Smooth muscle cell (in vitro differentiated cells): Measurements from ENCODE around the gene HIF1AN. TPM values are rescaled to one million over a fixed set of nuclear protein-coding genes. Genes with fewer than 3 reads are reported as not detected.

ENCODE experiments used
- DNase-seq: peaks from one replicate; lab custom pipeline; 2025; ENCODE audit not compliant: unreplicated experiment; lab: John Stamatoyannopoulos, UW
- H2AFZ ChIP-seq: fragments of 200-600 bp; sonication (generic); 2 replicates; pipeline ENCODE4 v1.6.0; 2016; ENCODE audit warnings: antibody characterized with exemption, low read depth, mild to moderate bottlenecking
- H3F3A ChIP-seq: fragments of 200-600 bp; sonication (generic); 2 replicates; pipeline ENCODE4 v1.6.0; 2017; ENCODE audit warnings: antibody characterized with exemption, low read depth
- H3K27ac ChIP-seq: fragments of 200-600 bp; sonication (generic); 2 replicates; pipeline ENCODE4 v1.5.1; 2016; ENCODE audit warnings: low read depth, mild to moderate bottlenecking
- H3K27me3 ChIP-seq: fragments of 200-600 bp; sonication (generic); 2 replicates; pipeline ENCODE4 v1.6.1; 2016; ENCODE audit warnings: low read depth, mild to moderate bottlenecking
- H3K36me3 ChIP-seq: fragments of 200-600 bp; sonication (generic); 2 replicates; pipeline ENCODE4 v1.5.1; 2016; ENCODE audit warnings: low read depth
- H3K4me1 ChIP-seq: fragments of 200-600 bp; sonication (generic); 2 replicates; pipeline ENCODE4 v1.5.1; 2016; ENCODE audit warnings: low read depth
- H3K4me2 ChIP-seq: fragments of 200-600 bp; sonication (generic); 2 replicates; pipeline ENCODE4 v1.6.0; 2016; ENCODE audit warnings: mild to moderate bottlenecking
- H3K4me3 ChIP-seq: fragments of 200-600 bp; sonication (generic); 2 replicates; pipeline ENCODE4 v1.5.1; 2016; ENCODE audit warnings: mild to moderate bottlenecking
- H3K79me2 ChIP-seq: fragments of 200-600 bp; sonication (generic); 2 replicates; pipeline ENCODE4 v1.6.0; 2016; ENCODE audit warnings: low read depth, mild to moderate bottlenecking
- H3K9ac ChIP-seq: fragments of 200-600 bp; sonication (generic); 2 replicates; pipeline ENCODE4 v1.6.0; 2016; ENCODE audit warnings: low read depth
- H3K9me3 ChIP-seq: fragments of 200-600 bp; sonication (generic); replicated peaks from 2 replicates; pipeline ENCODE4 v1.5.1; 2016; ENCODE audit warnings: low read depth
- H4K20me1 ChIP-seq: fragments of 200-600 bp; sonication (generic); 2 replicates; pipeline ENCODE4 v1.6.0; 2016; ENCODE audit warnings: low read depth
- WGBS: methylation state at CpG from one replicate; pipeline ENCODE4 v1.1.7; 2016; ENCODE audit warnings: low lambda C conversion rate; 5-methylcytosine and 5-hydroxymethylcytosine counted together
- polyA plus RNA-seq: library from polyadenylated mRNA; unstranded; fragments of >200 nt; fragmentation: Nextera tagmentation; extraction: Ambion mirVana; gene quantifications from 2 replicates; pipeline ENCODE4 v1.2.1, GENCODE V29; 2016
- total RNA-seq: library from RNA; depleted of rRNA; stranded (reverse); fragments of >200 nt; gene quantifications from 2 replicates; pipeline ENCODE4 v1.2.3, GENCODE V29; 2014
- TF ChIP-seq, protein P1 (sequence below): fragments of 200-600 bp; sonication (generic); IDR thresholded peaks from 2 replicates; pipeline ENCODE4 v1.5.1; 2017; ENCODE audit warnings: borderline replicate concordance, mild to moderate bottlenecking, antibody characterized with exemption; ENCODE audit not compliant: insufficient read depth, poor library complexity, severe bottlenecking

Gene HIF1AN
- total and polyA plus RNA-seq, 2 experiments from 2014 or later = 12.4 to 28.1 TPM

DNA sequence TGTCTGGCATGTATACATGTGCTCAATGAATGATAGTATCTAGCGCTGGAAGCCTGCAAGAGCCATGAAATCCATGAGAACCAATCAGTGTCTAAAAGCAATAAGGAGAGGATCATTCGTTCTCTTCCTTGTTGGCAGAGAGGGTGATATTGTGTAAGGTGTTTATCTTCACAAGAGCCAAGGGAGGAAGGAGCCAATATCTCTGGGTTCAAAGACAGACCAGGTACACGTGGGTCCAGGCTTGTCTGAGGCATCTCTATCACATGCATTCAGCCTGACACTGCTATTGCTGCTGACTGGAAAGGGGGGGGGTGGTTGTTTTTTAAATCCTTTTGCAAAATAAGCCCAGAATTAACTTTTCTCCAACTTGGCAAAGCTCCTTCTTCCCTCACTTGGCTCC lies 20.1 kb upstream of the HIF1AN start:
- Histone ChIP-seq H3K4me1 (peaks cover 4% of the 10 kb centered on the region), H3K4me2 (no peak overlapping the region), H3K27me3 (peaks cover 20% of the 10 kb centered on the region), H3K9ac (no peak overlapping the region), H3K9me3 (no peaks in the 10 kb centered on the region), H3K36me3 (no peaks in the 10 kb centered on the region), H2AFZ (no peak overlapping the region), H4K20me1 (peaks cover 8% of the 10 kb centered on the region), H3K79me2 (no peaks in the 10 kb centered on the region), H3K4me3 (no peak overlapping the region), H3F3A (no peaks in the 10 kb centered on the region), H3K27ac (no peak overlapping the region)
- no peak for DNase-seq
- TF ChIP-seq, protein P1, sequence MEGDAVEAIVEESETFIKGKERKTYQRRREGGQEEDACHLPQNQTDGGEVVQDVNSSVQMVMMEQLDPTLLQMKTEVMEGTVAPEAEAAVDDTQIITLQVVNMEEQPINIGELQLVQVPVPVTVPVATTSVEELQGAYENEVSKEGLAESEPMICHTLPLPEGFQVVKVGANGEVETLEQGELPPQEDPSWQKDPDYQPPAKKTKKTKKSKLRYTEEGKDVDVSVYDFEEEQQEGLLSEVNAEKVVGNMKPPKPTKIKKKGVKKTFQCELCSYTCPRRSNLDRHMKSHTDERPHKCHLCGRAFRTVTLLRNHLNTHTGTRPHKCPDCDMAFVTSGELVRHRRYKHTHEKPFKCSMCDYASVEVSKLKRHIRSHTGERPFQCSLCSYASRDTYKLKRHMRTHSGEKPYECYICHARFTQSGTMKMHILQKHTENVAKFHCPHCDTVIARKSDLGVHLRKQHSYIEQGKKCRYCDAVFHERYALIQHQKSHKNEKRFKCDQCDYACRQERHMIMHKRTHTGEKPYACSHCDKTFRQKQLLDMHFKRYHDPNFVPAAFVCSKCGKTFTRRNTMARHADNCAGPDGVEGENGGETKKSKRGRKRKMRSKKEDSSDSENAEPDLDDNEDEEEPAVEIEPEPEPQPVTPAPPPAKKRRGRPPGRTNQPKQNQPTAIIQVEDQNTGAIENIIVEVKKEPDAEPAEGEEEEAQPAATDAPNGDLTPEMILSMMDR = no peak
- WGBS = 91% methylated on average over 3 of the region's 3 CpGs

DNA sequence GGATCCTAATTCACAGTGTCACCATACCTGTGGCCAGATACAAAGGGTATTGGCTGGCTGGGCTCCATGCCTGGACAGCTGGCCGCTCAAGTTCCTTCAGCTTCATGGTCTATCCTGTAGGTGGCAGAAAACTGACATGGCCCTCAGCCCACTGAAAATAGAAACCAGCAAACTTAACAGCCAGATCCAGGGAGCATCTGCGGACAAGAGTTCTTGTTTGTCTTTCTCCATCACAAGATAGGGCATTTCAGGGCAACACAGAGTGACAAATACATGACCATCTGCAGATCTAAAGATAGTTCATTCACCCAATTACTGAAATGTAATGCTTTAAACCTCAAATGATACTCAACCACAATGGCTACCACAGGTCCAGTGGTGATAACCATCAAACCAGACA lies 18.9 kb upstream of the HIF1AN start:
- WGBS = 75% methylated on average over 2 of the region's 2 CpGs
- Histone ChIP-seq H3K4me3 (no peak overlapping the region), H3K79me2 (no peaks in the 10 kb centered on the region), H3K27me3 (peaks cover 20% of the 10 kb centered on the region), H2AFZ (no peak overlapping the region), H3K9ac (no peak overlapping the region), H3K9me3 (no peaks in the 10 kb centered on the region), H3F3A (no peaks in the 10 kb centered on the region), H3K27ac (no peak overlapping the region), H4K20me1 (peaks cover 9% of the 10 kb centered on the region), H3K4me2 (no peak overlapping the region), H3K36me3 (no peaks in the 10 kb centered on the region), H3K4me1 (peaks cover 4% of the 10 kb centered on the region)
- TF ChIP-seq, protein P1 = peak; percentile 11
- DNase-seq = no peak

DNA sequence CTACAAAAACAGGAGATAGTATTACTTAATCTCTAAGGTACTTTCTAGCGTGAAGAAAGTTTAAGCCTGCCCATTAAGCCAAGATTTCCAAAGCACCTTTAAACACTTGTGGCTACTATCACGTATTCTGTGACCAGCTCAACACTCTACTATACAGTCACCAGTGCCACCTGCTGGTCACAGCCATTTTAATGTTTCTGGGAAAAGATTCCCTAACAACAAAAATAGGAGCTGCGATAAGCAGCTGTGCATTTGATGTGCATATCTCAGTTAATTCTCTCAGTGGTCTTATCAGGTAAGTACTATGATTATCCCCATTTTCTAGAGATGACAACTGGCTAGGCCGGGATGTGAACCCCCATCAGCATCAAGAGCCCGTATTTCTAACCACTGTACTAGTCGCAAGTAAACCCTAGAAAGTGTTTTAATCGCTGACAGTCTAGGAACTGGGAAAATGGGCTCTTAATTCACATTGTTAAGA lies 16.9 kb upstream of the HIF1AN start:
- H3K27me3 ChIP-seq = peaks cover 20% of the 10 kb centered on the region
- H3K4me2 ChIP-seq = peak overlapping the region; percentile 93
- peak overlapping the region; percentile 51 for H3K4me3 ChIP-seq
- H3K79me2 ChIP-seq = no peaks in the 10 kb centered on the region
- H4K20me1 ChIP-seq = peaks cover 9% of the 10 kb centered on the region
- no peak for DNase-seq
- no peaks in the 10 kb centered on the region for H3F3A ChIP-seq
- WGBS = 16% methylated on average over 7 of the region's 7 CpGs
- H3K27ac ChIP-seq = no peak overlapping the region
- no peak overlapping the region for H3K9ac ChIP-seq
- H3K36me3 ChIP-seq = peaks cover 6% of the 10 kb centered on the region
- H3K9me3 ChIP-seq = no peaks in the 10 kb centered on the region
- TF ChIP-seq, protein P1 = peak; percentile 73
- H2AFZ ChIP-seq = no peak overlapping the region
- H3K4me1 ChIP-seq = peaks cover 4% of the 10 kb centered on the region
